Measurements from ENCODE around the gene RFX3.

Gene RFX3

GRCh38 chr9:3534614-3535404 is 9.0 kb upstream of the RFX3 start:
- no peak for TF ChIP-seq CTCF (IDR thresholded peaks at IDR 0.05)

- no peak for TF ChIP-seq CTCF (IDR thresholded peaks at IDR 0.05)
Observed at GRCh38 chr9:3532158-3532557, 6.4 kb upstream of the RFX3 start.

- TF ChIP-seq CTCF (IDR thresholded peaks at IDR 0.05) = no peak
Observed at GRCh38 chr9:3528451-3528850, 2.6 kb upstream of the RFX3 start.

GRCh38 chr9:3526997-3527940 is 1.5 kb upstream of the RFX3 start:
- no peak for TF ChIP-seq CTCF (IDR thresholded peaks at IDR 0.05)

- TF ChIP-seq CTCF (IDR thresholded peaks at IDR 0.05) = no peak
Observed at GRCh38 chr9:3526165-3526996, 580 bp upstream of the RFX3 start.

- TF ChIP-seq CTCF (IDR thresholded peaks at IDR 0.05) = no peak
Observed at GRCh38 chr9:3525096-3525835, 535 bp downstream of the RFX3 start.
